NCI-H69 (cell line): ENCODE results near the gene GLP1R.
A peak's percentile ranks its signal among the peaks of the same experiment; 100 is the strongest.

Source experiments
- DNase-seq: peaks from one replicate; lab custom pipeline; 2025; lab: John Stamatoyannopoulos, UW

Gene GLP1R

DNA sequence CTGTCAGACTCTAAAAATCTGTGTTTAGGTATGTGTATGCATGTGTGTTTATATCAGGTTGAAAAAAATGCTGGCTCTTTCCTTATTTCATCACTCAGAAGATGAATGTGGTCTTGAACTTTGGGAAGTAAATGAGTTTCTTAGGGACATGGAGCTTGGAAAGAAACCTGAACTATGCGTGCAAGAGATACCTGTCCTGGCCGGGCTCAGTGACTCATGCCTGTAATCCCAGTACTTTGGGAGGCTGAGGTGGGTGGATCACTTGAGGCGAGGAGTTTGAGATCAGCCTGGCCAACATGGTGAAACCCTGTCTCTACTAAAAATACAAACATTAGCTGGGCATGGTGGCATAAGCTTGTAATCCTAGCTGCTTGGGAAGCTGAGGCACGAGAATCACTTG lies 4.4 kb upstream of the GLP1R start:
- no peak for DNase-seq

- no peak for DNase-seq
Measured at GRCh38 chr6:39047434-39048327, 900 bp upstream of the GLP1R start.

DNA sequence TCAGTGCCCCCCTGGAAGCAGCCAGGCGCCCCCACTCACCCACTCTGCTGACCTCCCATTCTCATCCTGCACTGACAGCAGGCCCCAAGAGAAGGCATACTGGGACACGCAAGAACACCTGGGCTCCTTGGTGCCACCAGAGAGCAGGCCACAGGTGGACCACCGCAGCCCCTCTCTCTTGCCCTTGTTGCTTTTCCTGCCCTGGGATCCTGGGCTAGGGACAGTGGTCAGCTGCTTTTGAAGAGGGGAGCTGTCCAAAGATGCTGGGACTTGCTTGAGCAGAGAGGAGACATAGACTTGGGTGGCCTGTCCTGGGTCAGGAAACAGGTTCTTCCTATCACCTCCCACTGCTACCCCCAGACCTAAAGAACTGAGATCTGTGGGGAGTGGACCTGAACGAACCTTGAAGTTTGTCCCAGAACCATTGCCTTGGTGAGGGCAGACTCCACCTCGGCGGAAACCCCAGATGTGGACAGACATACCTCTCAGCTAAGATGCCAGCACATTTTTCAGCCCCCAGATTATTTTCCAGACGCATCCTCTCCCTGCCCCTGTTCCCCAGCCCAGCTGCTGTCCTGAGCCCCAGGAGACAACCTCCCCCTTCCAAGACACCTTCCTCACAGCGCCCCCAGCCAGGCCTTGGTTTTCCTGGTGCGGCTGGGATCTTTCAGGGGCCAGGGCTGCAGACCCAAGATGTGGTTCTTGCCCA lies 1.1 kb downstream of the GLP1R start:
- no peak for DNase-seq

DNA sequence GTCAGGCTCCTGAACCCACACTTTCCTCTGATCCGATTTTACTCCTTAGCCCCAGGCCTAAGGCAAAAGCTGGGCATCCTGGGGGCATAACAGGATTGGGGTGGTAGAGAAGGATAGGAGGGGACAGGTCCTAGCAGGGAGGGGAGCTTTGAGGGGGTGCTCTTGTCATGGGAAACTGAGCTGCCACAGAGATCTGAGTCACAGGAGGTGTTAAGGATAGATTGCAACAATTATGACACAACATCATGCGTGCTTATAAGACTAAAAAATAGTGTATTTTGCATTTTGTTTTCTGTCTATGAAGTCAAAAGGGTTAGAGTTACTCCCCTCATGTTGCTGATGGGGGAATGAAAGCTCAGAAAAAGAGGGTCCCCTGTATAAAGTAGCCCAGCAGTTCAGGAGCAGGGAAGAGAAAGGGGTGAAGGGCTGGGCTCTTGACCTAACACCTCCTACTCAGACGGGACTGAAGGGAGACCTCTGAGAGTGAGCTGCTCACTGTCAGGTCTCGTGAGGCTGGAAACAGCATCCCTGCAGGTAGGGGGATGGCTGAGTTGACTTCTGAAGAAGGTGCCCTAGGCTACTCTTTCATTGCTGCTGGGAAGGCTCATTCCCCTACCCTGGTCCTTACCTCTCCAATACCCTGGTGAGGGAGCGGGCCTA lies 2.0 kb downstream of the GLP1R start:
- DNase-seq: no peak

GRCh38 chr6:39051399-39052122 lies 3.0 kb downstream of the GLP1R start:
- no peak for DNase-seq

DNA sequence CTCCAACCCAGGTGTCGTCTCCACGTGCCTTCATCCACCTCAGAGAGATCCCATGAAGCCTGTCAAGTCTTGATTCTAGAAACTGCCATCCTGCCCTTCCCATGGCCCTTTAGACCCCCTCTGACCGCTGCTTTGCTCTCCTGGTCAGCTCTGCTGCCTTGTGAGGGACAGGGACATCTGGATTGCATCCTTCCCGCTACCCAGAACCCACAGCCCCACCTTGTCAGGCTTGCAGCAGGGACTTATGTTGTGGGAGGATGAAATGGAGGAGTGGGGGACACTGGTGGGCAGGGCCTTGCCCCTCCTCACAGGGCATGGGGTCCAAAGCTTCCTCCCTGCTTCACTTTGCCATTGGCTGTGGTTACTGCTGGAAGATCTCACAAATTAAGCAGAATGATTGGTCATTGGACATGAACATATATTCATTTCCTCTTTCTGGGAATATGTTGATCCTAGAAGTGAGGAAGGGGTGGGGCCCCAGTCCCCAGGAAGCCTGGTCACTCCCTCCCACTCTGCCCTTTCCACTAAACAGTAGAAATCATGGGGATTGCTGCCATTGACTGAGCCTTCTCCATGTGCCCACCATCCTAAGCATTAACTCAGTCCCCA lies 4.5 kb downstream of the GLP1R start:
- DNase-seq: no peak

DNA sequence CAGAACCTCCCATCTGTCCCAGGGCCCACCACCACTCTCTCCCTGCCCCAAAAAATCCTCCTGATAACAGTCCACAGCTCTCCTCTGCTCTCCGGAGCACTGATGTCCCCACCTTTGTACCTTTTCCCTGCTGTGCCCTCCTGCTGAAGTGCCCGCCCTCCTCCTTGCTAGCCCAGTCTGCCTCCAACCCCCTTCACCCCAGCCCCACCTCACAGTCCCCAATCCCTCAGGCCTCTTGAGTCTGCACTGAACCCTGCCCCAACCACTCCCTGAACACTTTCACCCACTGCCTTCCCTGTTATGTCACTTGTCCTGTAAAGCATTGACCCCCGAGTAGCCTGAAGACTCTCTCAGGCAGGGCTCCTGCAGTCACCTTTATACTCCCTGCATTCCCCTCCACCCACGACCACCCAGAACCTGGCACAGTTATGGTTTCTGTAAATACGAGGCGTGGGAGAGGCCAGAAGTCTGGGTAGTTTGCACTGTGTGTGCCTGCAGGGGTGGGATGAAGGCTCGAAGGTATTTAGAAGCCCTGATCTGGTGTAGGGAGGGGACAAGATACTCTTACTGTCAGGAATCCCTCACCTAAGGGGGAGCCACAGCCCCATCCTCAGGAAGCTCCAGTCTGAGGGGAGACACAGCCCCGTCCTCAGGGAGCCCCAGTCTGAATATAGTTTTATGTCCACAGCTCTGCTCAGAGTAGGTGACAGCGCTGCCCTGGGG lies 5.4 kb downstream of the GLP1R start:
- no peak for DNase-seq

DNA sequence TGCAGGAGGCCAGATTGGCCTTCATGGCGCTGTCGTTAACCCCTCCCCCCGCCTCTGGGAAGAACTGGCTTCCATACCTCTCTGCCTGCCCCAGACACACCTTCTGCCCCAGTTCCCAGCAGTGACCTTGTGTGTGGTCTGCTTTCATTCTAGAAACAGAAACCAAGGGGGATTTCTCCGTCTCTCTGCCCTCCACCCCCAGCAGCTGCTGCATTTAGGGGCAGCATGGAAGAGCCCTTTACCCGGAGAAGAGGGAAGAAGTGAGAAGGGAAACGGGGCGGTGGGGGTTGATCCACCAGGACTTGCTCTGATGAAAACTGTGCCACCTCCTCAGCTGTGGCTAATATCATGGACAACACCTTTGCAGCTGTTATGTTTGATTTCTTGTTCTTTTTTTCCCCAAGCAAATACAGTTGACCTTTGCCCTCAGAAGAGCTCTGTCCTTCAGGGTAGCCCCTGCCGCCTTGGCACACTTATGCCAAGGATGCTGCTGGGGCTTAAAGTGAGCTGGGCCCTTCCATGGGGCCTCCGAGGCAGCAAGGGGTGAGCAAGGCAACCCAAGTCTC lies 6.1 kb downstream of the GLP1R start:
- DNase-seq: no peak

DNA sequence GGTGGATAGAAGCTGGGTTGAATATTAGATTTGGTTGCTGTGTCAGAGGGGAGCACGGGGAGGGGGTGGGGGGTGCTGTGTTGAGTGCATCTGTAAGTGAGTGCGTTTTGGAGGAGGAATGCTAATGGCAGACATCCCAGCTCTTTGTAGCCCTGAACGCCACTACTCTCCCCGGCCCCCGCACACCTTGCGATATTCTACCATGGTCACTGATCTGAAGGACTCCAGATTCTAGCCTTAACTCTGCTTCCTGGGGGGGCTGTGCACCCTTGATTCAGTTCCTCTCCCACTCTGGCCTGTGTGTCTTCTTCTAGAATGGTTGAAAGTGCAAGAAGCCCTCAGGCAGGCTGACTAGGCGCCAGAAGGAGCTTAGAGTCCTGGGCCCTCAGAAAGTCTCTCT lies 7.1 kb downstream of the GLP1R start:
- DNase-seq: no peak

DNA sequence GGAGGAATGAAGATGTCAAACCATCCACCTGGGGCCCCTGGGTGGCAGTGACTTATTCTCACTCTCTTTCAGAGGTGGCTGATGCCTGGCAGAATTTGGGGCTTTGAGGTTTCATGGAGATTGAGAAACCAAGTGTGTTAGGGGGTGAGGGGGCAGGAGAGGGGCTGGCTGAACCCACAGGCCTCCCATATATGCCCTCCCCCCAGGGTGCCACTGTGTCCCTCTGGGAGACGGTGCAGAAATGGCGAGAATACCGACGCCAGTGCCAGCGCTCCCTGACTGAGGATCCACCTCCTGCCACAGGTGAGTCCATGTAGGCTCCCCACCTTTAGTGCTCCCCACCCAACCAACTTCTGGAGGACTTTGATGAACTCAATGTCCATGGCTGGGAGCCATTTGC lies 7.6 kb downstream of the GLP1R start:
- no peak for DNase-seq

DNA sequence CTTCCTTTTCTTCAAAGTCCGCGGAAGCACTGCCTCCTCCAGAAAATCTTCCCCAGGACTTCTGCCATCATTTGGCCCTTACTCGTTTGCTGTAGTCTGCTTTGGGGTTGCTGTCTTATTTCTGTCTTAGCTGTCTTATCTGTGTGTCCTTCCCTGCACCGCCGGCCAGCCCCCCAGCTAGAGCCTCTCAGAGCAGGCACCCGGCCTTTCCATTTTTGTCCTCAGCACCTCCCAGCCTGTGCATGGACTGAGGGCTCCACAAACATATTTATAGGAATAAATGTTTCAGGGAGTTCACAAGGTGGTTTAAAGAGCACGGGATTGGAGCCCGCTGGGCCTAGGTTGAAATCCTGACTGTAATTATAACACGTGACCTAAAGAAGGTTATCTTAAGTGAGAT lies 8.1 kb downstream of the GLP1R start:
- DNase-seq: no peak

DNA sequence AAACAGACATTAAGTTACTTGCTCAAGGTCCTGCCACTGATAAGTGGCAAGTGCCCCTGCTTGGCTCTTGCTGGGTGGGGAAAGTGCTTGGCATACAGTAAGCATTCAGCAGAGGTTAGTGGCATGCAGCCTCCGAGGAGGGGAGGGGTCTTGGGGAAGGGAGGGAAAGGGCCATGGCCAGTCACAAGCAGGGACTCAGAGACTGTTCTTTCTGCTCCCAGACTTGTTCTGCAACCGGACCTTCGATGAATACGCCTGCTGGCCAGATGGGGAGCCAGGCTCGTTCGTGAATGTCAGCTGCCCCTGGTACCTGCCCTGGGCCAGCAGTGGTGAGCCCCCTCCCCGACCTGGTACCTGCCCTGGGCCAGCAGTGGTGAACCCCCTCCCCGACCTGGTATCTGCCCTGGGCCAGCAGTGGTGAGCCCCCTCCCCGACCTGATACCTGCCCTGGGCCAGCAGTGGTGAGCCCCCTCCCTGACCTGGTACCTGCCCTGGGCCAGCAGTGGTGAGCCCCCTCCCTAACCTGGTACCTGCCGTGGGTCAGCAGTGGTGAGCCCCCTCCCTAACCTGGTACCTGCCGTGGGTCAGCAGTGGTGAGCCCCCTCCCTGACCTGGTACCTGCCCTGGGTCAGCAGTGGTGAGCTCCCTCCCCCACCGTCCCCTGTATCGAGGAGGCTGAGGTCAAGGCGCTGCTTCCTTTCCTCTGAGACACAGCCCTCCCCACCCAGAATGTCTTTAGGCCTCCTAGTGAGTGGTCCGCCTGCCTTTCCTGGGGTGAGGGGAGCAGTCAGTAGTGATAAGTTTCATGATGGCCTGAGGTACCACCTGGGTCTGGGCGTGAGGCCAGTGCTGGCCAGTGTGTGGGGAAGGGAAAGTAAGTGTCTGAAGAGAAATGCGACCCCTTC lies 8.9 kb downstream of the GLP1R start:
- DNase-seq: no peak

GRCh38 chr6:39058471-39059147 lies 10.0 kb downstream of the GLP1R start:
- no peak for DNase-seq

GRCh38 chr6:39059496-39060310 lies 11.1 kb downstream of the GLP1R start:
- DNase-seq: peak; percentile 71

GRCh38 chr6:39060467-39061160 lies 12.0 kb downstream of the GLP1R start:
- no peak for DNase-seq

DNA sequence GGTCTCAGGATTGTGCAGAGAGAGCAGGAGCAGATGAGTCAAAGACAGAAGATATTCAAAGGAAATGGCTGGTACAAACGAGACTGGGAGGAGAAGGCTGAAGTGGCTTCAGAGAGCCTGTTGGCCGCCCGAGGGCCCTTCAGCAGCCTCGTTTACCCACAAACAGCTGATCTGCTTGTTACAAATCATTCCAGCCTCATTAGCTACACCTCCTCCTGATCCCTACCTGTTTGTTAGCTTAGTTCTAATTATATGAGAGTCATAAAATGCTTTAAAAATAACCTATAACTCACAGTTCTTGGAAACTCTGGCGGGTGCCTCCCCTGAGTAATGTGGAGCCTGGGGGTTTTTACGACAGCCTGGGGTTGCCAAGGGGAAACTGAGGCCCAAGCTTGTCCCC lies 12.6 kb downstream of the GLP1R start:
- peak; percentile 19 for DNase-seq

DNA sequence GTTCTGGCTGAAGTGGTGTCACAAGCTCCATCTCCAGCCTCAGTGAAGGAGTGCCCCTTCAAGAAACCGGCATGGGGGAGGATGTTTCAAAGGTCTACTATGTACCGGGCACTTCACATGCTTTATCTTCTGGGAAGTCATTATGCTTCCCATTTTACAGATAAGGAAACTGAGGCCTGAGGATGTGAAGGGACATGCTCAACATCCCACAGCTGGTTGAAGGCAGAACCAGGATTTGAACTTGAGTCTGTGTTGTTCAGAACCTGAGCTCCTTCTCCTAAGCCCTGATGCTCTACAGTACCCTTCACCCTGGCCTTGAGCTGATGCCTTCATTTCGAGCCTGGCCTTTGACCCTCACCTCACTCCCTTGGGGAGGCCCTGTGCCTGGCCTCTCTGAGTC lies 13.0 kb downstream of the GLP1R start:
- DNase-seq: no peak
